GM19455 (cell line): ENCODE measurements around the gene BARHL1.

ENCODE experiments used
- ATAC-seq: cut with Tn5 transposase; IDR thresholded peaks from one replicate; pipeline ENCODE4 v1.9.1; 2021; ENCODE audit not compliant: unreplicated experiment

BARHL1 gene

GRCh38 chr9:132586830-132587591 is 4.6 kb downstream of the BARHL1 start:
- no peak for ATAC-seq

- ATAC-seq = no peak
Observed at GRCh38 chr9:132587592-132587955, 5.2 kb downstream of the BARHL1 start.

- ATAC-seq = no peak
Observed at GRCh38 chr9:132588098-132588497, 5.7 kb downstream of the BARHL1 start.

- no peak for ATAC-seq
Observed at GRCh38 chr9:132588501-132589147, 6.2 kb downstream of the BARHL1 start.

GRCh38 chr9:132589148-132590036 is 7.0 kb downstream of the BARHL1 start:
- ATAC-seq = no peak

GRCh38 chr9:132590037-132590317 is 7.6 kb downstream of the BARHL1 start:
- no peak for ATAC-seq

- ATAC-seq = no peak
Observed at GRCh38 chr9:132590318-132591182, 8.1 kb downstream of the BARHL1 start.

GRCh38 chr9:132591244-132591643 is 8.8 kb downstream of the BARHL1 start:
- ATAC-seq = no peak

GRCh38 chr9:132591751-132592314 is 9.4 kb downstream of the BARHL1 start:
- ATAC-seq = no peak

- no peak for ATAC-seq
Observed at GRCh38 chr9:132592451-132592850, 10.0 kb downstream of the BARHL1 start.

- ATAC-seq = no peak
Observed at GRCh38 chr9:132594412-132594811, 12.0 kb downstream of the BARHL1 start.

- no peak for ATAC-seq
Observed at GRCh38 chr9:132595319-132595718, 12.9 kb downstream of the BARHL1 start.

GRCh38 chr9:132596200-132596599 is 13.8 kb downstream of the BARHL1 start:
- no peak for ATAC-seq

GRCh38 chr9:132597073-132597775 is 14.8 kb downstream of the BARHL1 start:
- no peak for ATAC-seq

GRCh38 chr9:132600326-132600984 is 18.0 kb downstream of the BARHL1 start:
- no peak for ATAC-seq

- no peak for ATAC-seq
Observed at GRCh38 chr9:132602207-132602606, 19.8 kb downstream of the BARHL1 start.

GRCh38 chr9:132605387-132605786 is 23.0 kb downstream of the BARHL1 start:
- ATAC-seq = no peak

GRCh38 chr9:132606066-132606465 is 23.7 kb downstream of the BARHL1 start:
- no peak for ATAC-seq

- no peak for ATAC-seq
Observed at GRCh38 chr9:132609184-132609583, 26.8 kb downstream of the BARHL1 start.
